T-helper 2 cell treated with Interferon-gamma antibody and Interleukin-4, amounts not matched to agents 100 ng/mL and 5 ng/mL, for 36 hours (primary cell): ENCODE results near the gene DBI. TPM values are rescaled to one million over a fixed set of nuclear protein-coding genes. Genes with fewer than 3 reads are reported as not detected.
"Not testable (repeated sequence)": the region's sequence is repeated elsewhere in the genome, so short reads cannot be mapped to it uniquely, and the experiment has no call there.

Experiments
- intact Hi-C: fragments of 100-400 bp; cut with micrococcal nuclease; formaldehyde crosslinking; loops from one replicate; pipeline ENCODE4 v1.15.1; 2023
- total RNA-seq: library from RNA; stranded (reverse); gene quantifications from 2 replicates; pipeline ENCODE4 v1.2.3, GENCODE V29; 2022

Gene DBI
- total RNA-seq, 1 donor from 2014 or later = 115 TPM

DNA sequence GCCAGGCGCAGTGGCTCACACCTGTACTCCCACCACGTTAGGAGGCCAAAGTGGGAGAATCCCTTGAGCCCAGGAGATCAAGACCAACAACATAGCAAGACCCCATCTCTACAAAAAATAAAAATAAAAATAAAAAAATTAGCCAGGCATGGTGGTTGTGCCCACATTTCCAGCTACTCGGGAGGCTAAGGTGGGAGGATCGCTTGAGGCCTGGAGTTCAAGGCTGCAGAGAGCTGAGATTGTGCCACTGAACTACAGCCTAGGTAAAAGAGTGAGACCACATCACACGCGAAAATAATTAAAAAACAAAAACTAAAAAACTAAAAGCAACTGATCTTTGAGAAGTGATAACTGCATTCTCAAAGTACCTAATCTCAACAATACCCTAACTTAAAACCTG lies 2.0 kb upstream of the DBI start:
- intact Hi-C loops = loop anchor here (10.0 kb wide), 1 partner anchor 1550 kb away; the partner anchor contains the start of gene DDX18

DNA sequence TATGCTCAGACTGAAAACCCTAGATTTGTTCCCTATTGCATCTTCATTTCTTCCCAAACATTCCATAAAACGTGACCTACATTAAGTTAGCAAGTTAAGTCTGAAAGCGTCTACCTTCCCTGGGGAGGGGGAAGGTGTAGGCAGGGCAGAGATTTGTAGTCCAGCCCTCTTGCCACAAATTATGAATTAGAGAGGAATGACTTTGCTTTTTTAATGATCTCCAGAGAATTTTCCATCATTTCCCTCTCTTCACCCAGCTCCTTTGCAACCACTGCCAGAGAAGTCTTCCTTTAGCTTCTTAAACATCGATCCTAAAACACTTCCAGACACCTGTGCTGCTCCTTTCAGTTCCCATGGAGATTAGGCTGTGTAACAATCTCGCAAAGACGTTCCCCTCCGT lies 1.3 kb upstream of the DBI start:
- intact Hi-C loops = loop anchor here (10.0 kb wide), 1 partner anchor 1551 kb away; the partner anchor contains the start of gene DDX18

DNA sequence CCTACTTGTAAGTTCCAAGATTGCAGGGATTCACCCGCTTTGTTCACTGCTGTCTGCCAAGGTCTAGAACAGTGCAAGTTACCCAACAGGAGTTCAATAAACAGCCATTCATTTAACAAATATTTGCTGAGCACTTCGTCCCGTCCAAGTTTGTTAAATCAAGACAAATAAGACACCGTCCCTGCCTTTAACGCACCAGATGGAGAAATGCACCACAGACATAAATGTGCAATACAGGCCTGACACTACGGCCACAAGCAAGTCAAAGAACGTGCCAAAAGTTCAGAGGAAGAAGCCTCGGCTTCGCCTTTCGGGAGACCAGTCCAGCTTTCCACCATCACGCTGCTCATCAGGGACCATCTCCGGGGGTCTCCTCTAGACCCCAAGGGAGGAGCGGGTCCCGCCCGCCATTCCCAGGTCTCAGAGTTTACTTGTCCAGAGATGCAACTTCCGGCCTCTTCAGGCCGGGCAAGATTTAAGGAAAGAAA lies 572 bp upstream of the DBI start:
- intact Hi-C loops = loop anchor here (1.0 to 10.0 kb wide), 4 partner anchors 313 to 1551 kb away; partner anchors contain the start of genes CCDC93, DDX18, TMEM177 and TMEM185B

DNA sequence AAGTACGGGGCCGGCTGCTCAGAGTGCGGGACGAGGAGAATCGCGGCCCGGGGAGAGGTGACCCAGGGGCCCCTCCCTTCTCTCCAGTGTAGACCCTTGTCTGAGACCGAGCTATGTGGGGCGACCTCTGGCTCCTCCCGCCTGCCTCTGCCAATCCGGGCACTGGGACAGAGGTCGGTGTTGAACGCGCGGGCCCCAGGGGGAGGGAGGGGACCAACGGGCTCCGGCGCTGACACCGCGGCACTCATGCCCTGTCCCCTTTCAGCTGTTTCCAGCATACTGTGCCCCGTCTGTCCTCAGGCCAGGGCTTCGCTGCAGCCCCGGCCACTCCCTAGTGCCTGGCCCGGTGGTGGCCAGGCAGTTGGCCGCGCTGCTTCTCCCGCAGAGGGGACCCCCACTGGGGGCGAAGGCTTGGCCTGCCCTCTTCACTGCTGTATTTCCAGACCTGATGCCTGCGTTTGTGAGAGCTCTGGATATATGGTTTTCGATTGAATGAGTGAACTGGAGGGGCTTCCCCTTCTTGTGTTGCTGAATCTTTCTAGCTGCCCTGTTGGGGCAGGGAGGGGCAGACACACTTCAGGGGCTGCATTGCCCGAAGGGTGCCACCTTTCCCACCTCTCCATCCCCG lies 809 bp downstream of the DBI start:
- intact Hi-C loops = loop anchor here (2.0 to 10.0 kb wide), 2 partner anchors 311 to 1553 kb away; partner anchors contain the start of genes DDX18 and TMEM177

DNA sequence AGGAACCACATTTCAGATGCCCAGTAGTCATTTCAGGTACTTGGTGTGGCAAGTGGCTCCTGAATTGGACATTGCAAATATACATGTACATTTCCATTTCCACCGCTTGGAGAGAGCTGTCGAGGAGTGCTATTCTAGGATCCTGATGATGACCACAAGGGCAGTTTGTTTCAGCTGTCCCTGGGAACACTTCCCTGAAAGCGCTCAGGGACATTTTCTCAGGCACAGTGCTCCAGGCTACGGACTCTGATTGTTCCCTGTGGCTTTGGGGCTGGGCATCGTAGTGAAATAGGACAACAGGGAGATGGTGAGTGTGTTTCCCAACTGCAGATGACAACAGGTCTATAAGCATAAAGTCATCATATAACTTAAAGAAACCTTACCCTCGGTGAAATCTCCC lies 3.1 kb downstream of the DBI start:
- intact Hi-C loops = loop anchor here (10.0 kb wide), 1 partner anchor 1555 kb away; the partner anchor contains the start of gene DDX18

DNA sequence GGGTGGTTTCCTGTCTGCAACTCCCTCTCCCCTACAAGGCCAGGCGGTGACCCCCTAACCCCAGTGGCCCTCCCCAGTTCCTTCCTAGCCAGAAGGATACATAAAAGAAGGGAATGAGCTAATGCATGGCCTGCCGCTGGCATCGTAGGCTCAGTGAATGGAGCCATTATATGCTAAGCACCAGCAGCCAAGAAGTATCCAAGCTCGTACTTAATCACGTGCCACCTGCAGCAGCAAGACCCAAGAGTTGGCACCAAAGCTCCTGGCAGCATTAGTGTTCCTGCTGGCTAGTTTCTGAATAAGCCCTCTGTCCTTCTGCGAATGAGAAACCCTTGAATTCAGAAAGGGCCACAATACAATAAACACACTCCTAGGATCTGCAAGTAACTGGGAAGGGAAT lies 4.3 kb downstream of the DBI start:
- intact Hi-C loops = no loop called here

DNA sequence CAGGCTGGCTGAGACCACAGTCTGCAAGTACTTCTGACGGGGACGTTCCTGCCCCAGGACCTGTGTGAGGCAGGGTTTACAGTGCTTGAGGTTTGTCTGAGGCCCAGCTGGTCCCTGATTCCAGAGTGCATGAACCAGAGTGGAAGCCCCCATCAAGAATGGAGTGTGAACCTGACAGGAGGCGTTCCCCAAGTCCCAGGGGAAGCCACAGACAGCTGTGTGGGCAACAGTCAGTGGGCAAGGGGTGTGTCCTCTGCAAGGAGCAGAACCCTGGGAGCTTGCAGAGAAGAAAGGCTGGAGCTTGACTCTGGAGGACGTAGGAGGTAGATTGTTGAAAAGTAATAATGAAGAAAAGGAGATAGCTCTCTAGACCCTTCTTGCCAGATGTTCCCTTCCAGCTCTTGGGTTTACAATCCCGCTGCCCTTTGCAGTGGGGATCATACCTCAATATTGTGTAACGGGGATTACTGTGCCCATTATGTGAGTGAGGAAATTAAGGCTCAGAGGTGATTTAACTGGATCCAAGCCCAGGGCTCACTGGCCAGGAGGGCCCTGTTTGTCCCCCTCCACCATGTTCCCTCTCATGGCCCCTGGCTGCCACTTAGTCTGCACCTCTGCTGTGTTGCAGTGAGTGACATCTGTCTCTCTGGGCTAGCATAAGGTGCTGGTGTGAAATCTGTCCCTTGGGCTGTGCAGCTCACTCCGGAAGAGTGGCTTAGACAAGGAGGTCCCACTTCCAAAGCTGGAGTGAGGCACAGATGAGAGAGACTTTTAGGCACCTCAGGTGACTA lies 6.2 kb downstream of the DBI start:
- intact Hi-C loops = no loop called here

DNA sequence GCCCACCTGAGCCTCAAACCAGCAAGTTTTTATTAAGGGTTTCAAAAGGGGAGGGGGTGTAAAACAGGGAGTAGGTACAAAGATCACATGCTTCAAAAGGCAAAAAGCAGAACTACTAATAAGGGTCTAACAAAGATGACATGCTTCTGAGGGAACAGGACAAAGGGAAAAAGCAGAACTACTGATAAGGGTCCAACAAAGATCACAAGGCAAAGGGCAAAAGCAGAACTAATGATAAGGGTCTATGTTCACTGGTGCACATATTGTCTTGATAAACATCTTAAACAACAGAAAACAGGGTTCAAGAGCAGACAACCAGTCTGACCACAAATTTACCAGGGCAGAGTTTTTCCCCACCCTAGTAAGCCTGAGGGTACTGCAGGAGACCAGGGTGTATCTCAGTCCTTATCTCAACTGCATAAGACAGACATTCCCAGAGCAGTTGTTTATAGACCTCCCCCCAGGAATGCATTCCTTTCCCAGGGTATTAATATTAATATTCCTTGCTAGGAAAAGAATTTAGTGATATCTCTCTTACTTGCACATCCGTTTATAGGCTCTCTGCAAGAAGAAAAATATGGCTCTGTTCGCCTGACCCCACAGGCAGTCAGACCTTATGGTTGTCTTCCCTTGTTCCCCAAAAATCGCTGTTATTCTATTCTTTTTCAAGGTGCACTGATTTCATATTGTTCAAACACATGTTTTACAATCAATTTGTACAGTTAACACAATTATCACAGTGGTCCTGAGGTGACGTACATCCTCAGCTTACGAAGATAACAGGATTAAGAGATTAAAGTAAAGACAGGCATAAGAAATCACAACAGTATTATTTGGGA lies 7.3 kb downstream of the DBI start:
- intact Hi-C loops = not testable (repeated sequence)

DNA sequence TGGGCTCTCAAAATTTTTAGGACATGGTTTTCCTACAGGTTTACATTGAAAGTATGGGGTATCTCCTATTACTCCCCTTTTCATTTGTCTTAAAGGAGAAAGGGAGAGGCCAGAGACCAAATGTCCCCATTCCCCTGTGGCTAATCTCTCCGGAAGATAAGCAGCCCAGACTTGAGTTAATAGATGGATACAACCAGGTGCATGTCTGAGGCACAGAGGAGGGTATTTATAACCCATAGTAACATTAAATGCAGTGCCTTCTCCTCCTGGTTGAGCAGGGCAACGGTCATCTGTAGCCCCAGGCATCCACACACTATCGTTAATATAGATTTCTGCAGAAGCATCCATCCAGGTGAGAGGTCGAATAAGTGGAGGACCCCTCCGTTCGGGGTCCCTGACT lies 9.6 kb downstream of the DBI start:
- intact Hi-C loops = not testable (repeated sequence)

DNA sequence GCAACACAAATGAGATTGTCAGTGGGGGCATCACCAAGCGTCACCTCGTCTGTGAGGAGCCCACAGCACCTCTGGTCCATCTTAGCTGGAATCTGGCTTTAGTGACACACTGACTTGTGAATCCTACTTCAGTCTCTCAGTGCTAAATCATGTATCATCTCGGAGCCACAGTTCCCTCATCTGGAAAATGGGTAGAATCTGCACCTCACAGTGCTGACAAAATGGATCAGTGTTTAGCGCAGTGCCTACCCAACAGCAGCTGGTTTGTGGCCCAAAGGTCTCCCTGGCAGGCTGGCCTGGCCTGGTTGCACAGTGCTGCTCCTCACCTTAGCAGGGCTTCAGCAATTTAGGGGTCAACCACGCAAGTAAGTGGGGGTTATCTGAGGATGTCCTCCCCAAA lies 10.0 kb downstream of the DBI start:
- intact Hi-C loops = no loop called here

DNA sequence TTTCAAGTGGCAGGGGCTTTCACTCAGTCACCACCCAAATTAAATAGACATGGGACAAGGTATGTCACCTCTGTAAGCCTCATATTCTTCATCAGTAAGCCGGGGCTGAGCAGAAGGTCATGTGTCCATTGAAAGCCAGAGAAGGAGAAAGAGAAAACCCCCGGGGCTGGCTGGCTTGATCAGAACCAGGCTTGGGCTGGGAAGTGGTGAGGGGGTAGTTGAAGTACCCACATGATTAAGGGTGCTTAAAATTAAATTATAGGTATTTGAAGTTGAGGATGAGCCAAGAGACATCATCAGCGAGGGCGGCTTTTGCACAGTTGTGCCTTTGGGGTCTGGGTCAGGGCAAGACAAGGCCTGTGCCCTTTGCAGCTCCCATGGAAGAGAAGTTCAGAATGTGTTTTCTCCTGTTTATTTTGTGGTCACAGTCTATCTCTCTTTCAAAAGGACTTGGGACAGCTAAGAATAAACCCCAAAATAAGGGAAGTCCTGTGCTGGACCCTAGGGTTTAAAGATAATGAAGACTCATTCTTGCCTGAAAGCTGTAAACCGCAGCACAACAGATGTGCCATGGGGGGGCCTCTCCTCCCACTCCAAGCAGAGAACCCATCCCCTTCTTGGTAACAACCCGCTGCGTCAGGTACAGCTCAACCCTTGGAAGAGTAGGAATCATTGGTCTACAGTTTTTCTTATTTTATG lies 10.7 kb downstream of the DBI start:
- intact Hi-C loops = no loop called here

DNA sequence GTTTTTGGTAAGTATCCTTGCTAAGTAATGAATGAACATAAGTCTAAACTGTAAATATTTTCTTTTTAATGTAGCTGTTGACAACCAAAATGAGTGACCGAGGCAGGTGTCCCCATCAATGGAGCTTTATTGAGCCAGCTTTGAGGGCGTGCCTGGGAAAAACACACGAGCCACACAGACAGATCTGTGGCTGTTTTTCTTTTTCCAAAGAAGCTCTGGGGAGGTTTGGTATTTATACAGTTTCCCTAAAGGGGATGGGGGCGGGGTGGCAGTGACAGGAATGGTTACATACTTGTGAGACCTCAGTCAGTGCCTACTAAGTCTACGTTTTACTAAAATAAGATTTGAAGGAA lies 11.2 kb downstream of the DBI start:
- intact Hi-C loops = no loop called here

DNA sequence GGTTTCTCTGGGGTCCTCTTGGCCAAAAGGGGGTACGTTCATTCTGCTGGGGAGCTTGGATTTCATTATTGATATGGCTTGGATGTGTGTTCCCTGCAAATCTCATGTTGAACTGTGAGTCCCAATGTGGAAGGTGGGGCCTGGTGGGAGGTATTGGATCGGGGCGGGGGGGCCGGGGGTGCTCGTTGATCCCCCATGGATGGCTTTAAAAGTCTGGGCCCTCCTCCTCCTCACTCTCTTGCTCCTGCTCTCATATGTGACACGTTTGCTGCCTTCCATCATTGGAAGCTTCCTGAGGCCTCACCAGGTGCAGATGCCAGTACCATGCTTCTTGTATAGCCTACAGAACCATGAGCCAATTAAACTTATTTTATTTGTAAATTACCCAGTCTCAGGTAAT lies 11.8 kb downstream of the DBI start:
- intact Hi-C loops = no loop called here

DNA sequence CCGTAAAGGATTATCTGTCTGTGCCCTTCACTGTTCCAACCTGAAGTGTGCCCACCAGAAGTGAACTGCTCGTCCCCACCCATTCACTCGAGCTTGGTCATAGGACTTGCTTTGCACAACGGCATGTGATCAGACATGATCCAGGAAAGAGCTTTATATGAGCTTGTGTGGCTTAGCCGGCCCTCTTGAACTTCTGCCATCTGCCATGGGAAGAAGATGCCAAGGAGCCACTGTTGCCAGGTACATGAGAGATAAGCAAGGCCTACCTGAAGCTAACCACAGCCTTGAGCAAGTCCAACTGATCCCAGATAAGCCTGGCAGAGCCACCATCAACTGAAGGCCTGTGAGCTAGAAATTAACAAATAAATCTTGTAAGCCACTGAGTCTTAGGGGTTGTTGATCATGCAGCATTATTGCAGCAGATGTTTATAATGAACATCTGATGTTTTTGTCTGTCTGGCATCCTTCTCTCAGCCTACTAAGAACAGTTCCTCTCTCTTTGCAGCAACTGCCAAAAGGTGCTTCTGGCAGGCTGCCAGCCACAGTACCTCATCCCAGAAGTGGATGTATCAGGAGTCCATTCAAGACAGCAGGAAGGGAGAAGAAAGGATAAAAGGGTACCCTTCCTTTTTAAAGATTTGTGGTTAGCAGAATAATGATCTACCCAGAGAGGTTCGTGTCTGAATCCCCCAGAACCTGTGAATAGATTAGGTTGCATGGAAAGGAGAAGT lies 16.8 kb downstream of the DBI start:
- intact Hi-C loops = no loop called here

DNA sequence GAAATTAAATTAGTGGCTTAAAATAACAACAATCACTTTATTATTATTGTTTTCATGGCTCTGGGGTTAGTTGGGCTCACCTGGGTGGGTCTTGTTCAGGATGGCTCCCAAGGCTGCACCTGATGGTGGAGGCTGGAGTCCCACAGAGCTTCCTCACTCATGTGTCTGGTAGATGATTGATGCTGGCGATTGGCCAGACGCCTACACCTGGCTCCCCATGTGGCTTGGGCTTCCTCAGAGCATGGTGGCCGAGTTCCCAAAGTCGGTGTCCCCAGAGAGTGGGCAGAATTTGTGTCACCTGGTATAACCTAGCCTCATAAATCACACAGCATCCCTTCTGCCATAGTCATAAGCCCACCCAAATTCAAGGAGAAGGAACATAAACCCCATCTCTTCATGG lies 18.2 kb downstream of the DBI start:
- intact Hi-C loops = no loop called here

DNA sequence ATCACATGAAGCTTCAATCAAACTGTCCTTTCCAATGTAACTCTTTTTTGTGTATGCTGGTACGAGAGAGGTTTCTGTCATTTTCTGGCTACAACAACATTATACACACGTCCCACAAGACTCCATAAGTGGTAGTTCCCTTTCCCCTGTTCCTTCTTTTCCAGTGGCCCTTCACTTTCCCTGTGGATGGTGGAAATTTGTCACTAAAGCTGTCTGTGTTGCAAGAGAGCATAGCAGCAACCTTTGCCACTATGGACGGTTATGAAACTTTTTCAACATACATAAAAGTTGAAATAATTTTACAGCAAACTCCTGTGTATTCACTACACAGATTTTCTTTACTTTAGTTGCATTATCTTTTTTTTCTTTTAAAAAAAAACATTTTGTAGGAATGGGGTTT lies 18.7 kb downstream of the DBI start:
- intact Hi-C loops = no loop called here

DNA sequence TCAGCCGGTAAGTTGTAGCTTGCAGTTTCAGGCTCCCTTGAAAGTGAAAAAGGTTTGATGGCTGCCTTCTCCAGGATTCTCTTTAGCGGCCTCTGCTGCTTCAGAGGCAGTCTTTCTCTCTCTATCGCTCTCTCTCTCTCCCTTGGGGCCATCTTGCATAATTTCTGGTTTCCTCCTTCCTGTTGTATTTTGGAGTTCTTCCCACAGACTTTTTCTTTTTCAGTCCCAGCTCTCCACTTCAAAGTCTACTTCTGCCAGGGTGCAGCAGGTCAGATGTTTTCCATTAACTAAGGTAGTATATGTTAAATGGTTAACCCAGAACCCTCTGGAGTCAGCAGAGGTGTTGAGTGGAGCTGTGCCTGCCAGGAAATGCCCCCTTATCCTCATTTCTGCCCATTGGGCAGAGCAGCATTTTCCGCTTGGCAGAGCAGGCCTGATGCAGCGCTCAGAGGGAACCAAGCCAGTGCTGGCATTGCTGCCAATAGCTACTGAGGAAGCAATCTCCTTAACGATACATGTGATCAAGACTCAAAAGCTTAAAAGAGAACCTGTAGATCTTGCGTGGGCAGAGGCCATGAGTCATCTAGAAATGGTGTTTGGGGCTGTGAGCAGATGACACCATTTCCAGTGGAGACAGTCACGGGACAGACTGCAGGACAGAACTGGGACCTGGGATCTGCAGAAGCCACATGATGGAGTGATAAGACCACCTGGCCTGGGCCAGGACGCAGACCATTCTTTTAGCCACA lies 20.8 kb downstream of the DBI start:
- intact Hi-C loops = no loop called here

DNA sequence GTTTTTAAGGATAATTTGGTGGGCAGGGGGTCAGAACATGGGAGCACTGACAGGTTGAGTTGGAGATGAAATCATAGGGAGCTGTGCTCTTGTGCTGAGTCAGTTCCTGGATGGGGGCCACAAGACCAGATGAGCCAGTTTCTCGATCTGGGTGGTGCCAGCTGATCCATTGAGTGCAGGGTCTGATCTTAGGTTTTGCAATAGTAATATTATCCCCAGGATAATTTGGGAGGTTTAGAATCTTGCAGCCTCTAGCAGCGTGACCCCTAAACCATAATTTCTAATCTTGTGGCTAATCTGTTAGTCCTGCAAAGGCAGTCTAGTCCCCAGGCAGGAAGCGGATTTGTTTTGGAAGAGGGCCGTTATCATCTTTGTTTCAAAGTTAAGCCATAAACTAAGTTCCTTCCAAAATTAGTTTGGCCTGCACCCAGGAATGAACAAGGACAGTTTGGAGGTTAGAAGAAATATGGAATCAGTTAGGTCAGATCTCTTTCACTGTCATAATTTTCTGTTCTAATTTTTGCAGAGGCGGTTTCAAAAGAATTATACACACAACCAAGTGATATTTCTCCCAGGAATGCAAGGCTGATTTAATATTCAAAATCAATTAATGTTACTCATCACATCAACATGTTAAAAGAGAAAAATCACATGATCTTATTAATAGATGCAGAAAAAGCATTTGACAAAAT lies 23.0 kb downstream of the DBI start:
- intact Hi-C loops = no loop called here
